K562 (cell line): ENCODE results near the gene PDE2A. TPM values are rescaled to one million over a fixed set of nuclear protein-coding genes. Genes with fewer than 3 reads are reported as not detected.

Source experiments
- ATAC-seq: fragments of 200-7000 bp; cut with Tn5 transposase; 3 replicates; pipeline ENCODE4 v1.9.1; 2020; ENCODE audit warnings: moderate library complexity
- BruUV-seq: library from RNA; stranded (reverse); fragments of 400-500 nt; replicated peaks from 2 replicates; lab custom pipeline; 2021; lab: Mats Ljungman, UMichigan
- CTCF ChIA-PET: fragments of 300-600 bp; formaldehyde crosslinking; extraction: SDS; loops from one replicate; lab custom pipeline; 2021; ENCODE audit warnings: low intra/inter-chr PET ratio; lab: Yijun Ruan, JAX
- POLR2A ChIA-PET: fragments of 300-600, 350-650 bp; sonication (Branson Sonifier 250); formaldehyde crosslinking; extraction: SDS; loops from one replicate; lab custom pipeline; 2021; ENCODE audit warnings: antibody characterized with exemption, inconsistent platforms; lab: Yijun Ruan, JAX
- DNase-seq, 4 experiments: peaks; one replicate each; pipeline versions ENCODE4 v3.0.0 to v3.0.0-alpha.2; 2011 to 2018; ENCODE audit warnings: low spot score in 3 of 4, mixed read lengths in 3 of 4; ENCODE audit errors: extremely low read depth in 1 of 4
- FAIRE-seq: peaks from 2 replicates; lab custom pipeline; 2011; peaks lifted over from hg19 to GRCh38; lab: Jason Lieb, UNC
- H2AFZ ChIP-seq: 2 replicates; pipeline ENCODE4 v1.6.0; 2011; ENCODE audit warnings: low read depth, low read length, control low read depth, inconsistent platforms
- H3K27ac ChIP-seq: fragments of 200-600 bp; 3 replicates; pipeline ENCODE4 v1.8.0; 2011; ENCODE audit warnings: low read depth, mild to moderate bottlenecking, control low read depth, inconsistent platforms, low read length, moderate library complexity, mixed read lengths; ENCODE audit errors: extremely low read depth
- H3K27me3 ChIP-seq, 2 experiments: fragments of 300-600 bp in 1 of 2; 2 replicates in 1 of 2; 3 replicates in 1 of 2; pipeline versions ENCODE4 v1.6.0 to v1.8.0; 2011; ENCODE audit warnings: inconsistent platforms in 2 of 2, low read length in 2 of 2, mild to moderate bottlenecking in 1 of 2, mixed read lengths in 1 of 2, moderate library complexity in 1 of 2; ENCODE audit not compliant: control insufficient read depth in 2 of 2, insufficient read depth in 2 of 2
- H3K36me3 ChIP-seq: fragments of 300-600 bp; 3 replicates; pipeline ENCODE4 v1.8.0; 2011; ENCODE audit warnings: mild to moderate bottlenecking, low read length, inconsistent platforms; ENCODE audit not compliant: control insufficient read depth, insufficient read depth
- H3K4me1 ChIP-seq, 2 experiments: fragments of 200-600 bp in 1 of 2; replicated peaks in 1 of 2; 2 replicates in 1 of 2; 3 replicates in 1 of 2; pipeline versions ENCODE4 v1.5.1 to v1.8.0; 2011; ENCODE audit warnings: inconsistent platforms in 2 of 2, low read length in 2 of 2, mild to moderate bottlenecking in 1 of 2, mixed read lengths in 1 of 2, moderate library complexity in 1 of 2; ENCODE audit not compliant: control insufficient read depth in 2 of 2, insufficient read depth in 2 of 2
- H3K4me2 ChIP-seq: 2 replicates; pipeline ENCODE4 v1.6.1; 2011; ENCODE audit warnings: low read length, control low read depth, inconsistent platforms, mixed read lengths; ENCODE audit not compliant: insufficient read depth
- H3K4me3 ChIP-seq: fragments of 200-600 bp; sonication (generic), shearing (Covaris generic); 2 replicates; pipeline ENCODE4 v1.5.1; 2016; ENCODE audit warnings: control low read depth, inconsistent platforms
- H3K79me2 ChIP-seq: fragments of 200-600 bp; 3 replicates; pipeline ENCODE4 v1.8.0; 2011; ENCODE audit warnings: low read length, inconsistent platforms; ENCODE audit not compliant: control insufficient read depth, insufficient read depth
- H3K9ac ChIP-seq, 2 experiments: 2 replicates each; pipeline versions ENCODE4 v1.6.0 to v1.6.1; 2011; ENCODE audit warnings: low read depth in 2 of 2, low read length in 2 of 2, control low read depth in 1 of 2, inconsistent platforms in 1 of 2, mild to moderate bottlenecking in 1 of 2, mixed read lengths in 1 of 2; ENCODE audit not compliant: insufficient read depth in 1 of 2
- H3K9me1 ChIP-seq: one replicate; pipeline ENCODE4 v1.6.0; 2011; ENCODE audit warnings: inconsistent platforms, mild to moderate bottlenecking, low read length, moderate library complexity; ENCODE audit not compliant: control insufficient read depth, insufficient read depth
- H3K9me3 ChIP-seq: replicated peaks from 2 replicates; pipeline ENCODE4 v1.5.1; 2011; ENCODE audit warnings: low read depth, low read length, inconsistent platforms; ENCODE audit not compliant: control insufficient read depth, insufficient read depth
- H4K20me1 ChIP-seq: replicated peaks from 2 replicates; pipeline ENCODE4 v1.6.1; 2011; ENCODE audit warnings: low read length, inconsistent platforms, mixed read lengths; ENCODE audit not compliant: control insufficient read depth, insufficient read depth
- BHLHE40 ChIP-seq: IDR thresholded peaks from 2 replicates; pipeline ENCODE4 v1.6.1; 2011; ENCODE audit warnings: low read length, improper control_type of control experiment
- BRF1 ChIP-seq: IDR thresholded peaks from 3 replicates; pipeline ENCODE4 v1.6.1; 2011; ENCODE audit warnings: borderline replicate concordance, mild to moderate bottlenecking; ENCODE audit not compliant: insufficient read length; ENCODE audit errors: extremely low read depth
- CCNT2 ChIP-seq: IDR thresholded peaks from 2 replicates; pipeline ENCODE4 v1.6.1; 2011; ENCODE audit warnings: borderline replicate concordance, low read depth, mild to moderate bottlenecking, moderate library complexity, mixed read lengths, low read length; ENCODE audit not compliant: insufficient read length; ENCODE audit errors: extremely low read depth
- DNMT1 ChIP-seq: fragments of 450-650 bp; IDR thresholded peaks from 2 replicates; pipeline ENCODE4 v1.6.1; 2016; ENCODE audit warnings: antibody characterized with exemption, mild to moderate bottlenecking
- HDAC1 ChIP-seq, 2 experiments: fragments of 450-650 bp; IDR thresholded peaks; 2 replicates each; pipeline ENCODE4 v1.6.1; 2016 to 2017; ENCODE audit warnings: inconsistent platforms in 1 of 2, mild to moderate bottlenecking in 1 of 2, moderate library complexity in 1 of 2
- POU5F1 ChIP-seq: fragments of 150-350 bp; IDR thresholded peaks from 2 replicates; pipeline ENCODE4 v1.6.1; 2014; ENCODE audit warnings: borderline replicate concordance, low read length, low read depth, mild to moderate bottlenecking; ENCODE audit not compliant: partially characterized antibody
- SAP30 ChIP-seq: fragments of 200-600 bp; sonication (generic); IDR thresholded peaks from 2 replicates; pipeline ENCODE4 v1.6.1; 2012; ENCODE audit warnings: borderline replicate concordance, low read depth, mild to moderate bottlenecking, moderate library complexity, low read length, control low read depth, inconsistent platforms; ENCODE audit not compliant: insufficient read depth, poor library complexity, severe bottlenecking
- THRB ChIP-seq: fragments of 450-650 bp; formaldehyde crosslinking; conservative IDR thresholded peaks from 2 replicates; pipeline ENCODE4 v1.4.0; 2022; ENCODE audit warnings: mild to moderate bottlenecking, missing genetic modification characterization
- XRCC3 ChIP-seq: fragments of 450-650 bp; IDR thresholded peaks from 2 replicates; pipeline ENCODE4 v1.6.1; 2017; ENCODE audit warnings: mild to moderate bottlenecking, moderate library complexity
- ZBTB1 ChIP-seq: sonication (generic); formaldehyde crosslinking; IDR thresholded peaks from 2 replicates; pipeline ENCODE4 v1.8.1; 2023; ENCODE audit warnings: missing genetic modification reagents, low read depth, mild to moderate bottlenecking, borderline replicate concordance
- ZNF217 ChIP-seq: sonication (generic); formaldehyde crosslinking; IDR thresholded peaks from 2 replicates; pipeline ENCODE4 v1.8.0; 2022; ENCODE audit warnings: mild to moderate bottlenecking, missing genetic modification reagents
- ZNF24 ChIP-seq: fragments of 450-650 bp; IDR thresholded peaks from 2 replicates; pipeline ENCODE4 v1.6.1; 2016
- ZNF639 ChIP-seq, 2 experiments: fragments of 200-800 bp in 1 of 2; sonication (Bioruptor generic) in 1 of 2; sonication (generic) in 1 of 2; formaldehyde crosslinking in 1 of 2; IDR thresholded peaks in 1 of 2; conservative IDR thresholded peaks in 1 of 2; 2 replicates each; pipeline versions ENCODE4 v1.5.0 to v1.6.1; 2016 to 2020; ENCODE audit warnings: missing compliant biosample characterization in 1 of 2, missing genetic modification characterization in 1 of 2, missing genetic modification reagents in 1 of 2
- WGBS: fragments of 100-300 bp; shearing (Covaris generic); methylation state at CpG from one replicate; pipeline ENCODE4 v1.1.6; 2016; ENCODE audit warnings: low coverage, mixed read lengths; ENCODE audit not compliant: insufficient coverage; ENCODE audit errors: missing lambda C conversion rate; 5-methylcytosine and 5-hydroxymethylcytosine counted together
- in situ Hi-C: fragments of 300-500 bp; cut with MboI; formaldehyde crosslinking; loops from 4 replicates; pipeline ENCODE4 v1.15.0; 2018; ENCODE audit warnings: inconsistent platforms, mixed read lengths
- intact Hi-C: fragments of 100-400 bp; cut with micrococcal nuclease; formaldehyde crosslinking; loops from 2 replicates; pipeline ENCODE4 v1.14.2; 2022
- polyA plus RNA-seq, 8 experiments: library from polyadenylated mRNA; depleted of rRNA in 4 of 8; stranded (reverse) in 5 of 8; unstranded in 3 of 8; fragments of >200 nt; fragmentation: Nextera tagmentation in 2 of 8; fragmentation: Illumina TruSeq in 1 of 8; extraction: Ambion mirVana in 2 of 8; extraction: Trizol in 1 of 8; gene quantifications; 2 replicates each; pipeline versions ENCODE4 v1.2.1 to v1.2.3, GENCODE V29; 2011 to 2014; ENCODE audit warnings: inconsistent platforms in 1 of 8, missing spikeins in 1 of 8
- total RNA-seq, 7 experiments: library from RNA; depleted of rRNA in 6 of 7; stranded (reverse); fragments of >200 nt in 6 of 7; fragmentation: Illumina TruSeq in 2 of 7; extraction: Trizol in 2 of 7; gene quantifications; 2 replicates each; pipeline versions ENCODE4 v1.2.1 to v1.2.3, GENCODE V29; 2011 to 2021; ENCODE audit warnings: low replicate concordance in 1 of 7

The PDE2A gene
- total and polyA plus RNA-seq, 9 of the 15 experiments (the other 6 are each of a cell fraction or from before 2014, with no cell fraction given), result 0.07 to 15.2 (median 1.6) TPM; not detected in 1

- Histone ChIP-seq H3K27ac (no peak overlapping the region), H3K27me3 (peaks cover 18 to 57% of the 10 kb centered on the region in 2 experiments), H3K4me1 (no peaks in the 10 kb centered on the region), H3K9me3 (no peaks in the 10 kb centered on the region), H3K36me3 (no peaks in the 10 kb centered on the region), H3K4me2 (no peak overlapping the region), H3K9me1 (no peaks in the 10 kb centered on the region), H3K79me2 (no peaks in the 10 kb centered on the region), H2AFZ (no peak overlapping the region), H3K4me3 (no peak overlapping the region), H4K20me1 (no peaks in the 10 kb centered on the region), H3K9ac (no peak overlapping the region)
- in situ Hi-C loops, result no loop called here
- intact Hi-C loops, result no loop called here
- ATAC-seq (no peak), FAIRE-seq (no peak), DNase-seq (no peak)
- TF ChIP-seq BHLHE40 (no peak), ZNF24 (no peak), ZBTB1 (CRISPR knock-in tag) (no peak), POU5F1 (no peak), BRF1 (no peak), ZNF639 (CRISPR knock-in tag; conservative IDR thresholded peaks at IDR 0.05 in 1 of 2, IDR thresholded peaks at IDR 0.05 in 1 of 2) (no peak), DNMT1 (no peak), XRCC3 (no peak), SAP30 (no peak), ZNF217 (no peak), CCNT2 (no peak), THRB (CRISPR knock-in tag) (no peak), HDAC1 (IDR thresholded peaks at IDR 0.05) (no peak)
- no TSS peak for BruUV-seq
- ChIA-PET POLR2A (interaction anchor here (0.6 to 1.2 kb wide), 4 partner anchors 10 to 865 kb away, joined by 3 to 4 read pairs (median 3); no protein-coding TSS in a partner anchor), CTCF (no interaction called here)
- WGBS, result 5% methylated on average over 4 of the region's 4 CpGs
Measured at GRCh38 chr11:72544589-72544988, 129.6 kb downstream of the PDE2A start.
